Fibroblast of lung (primary cell): ENCODE measurements around the gene WBP2.

Source experiments
- CTCF ChIP-seq, 2 donors: IDR thresholded peaks in 1 of 2; conservative IDR thresholded peaks in 1 of 2; 1 replicate in 1 of 2; 2 replicates in 1 of 2; pipeline ENCODE4 v1.5.1; 2011 to 2012; ENCODE audit warnings: low read length in 2 of 2, control low read depth in 1 of 2, inconsistent platforms in 1 of 2, low read depth in 1 of 2, mild to moderate bottlenecking in 1 of 2
- EZH2 ChIP-seq: IDR thresholded peaks from 2 replicates; pipeline ENCODE4 v1.5.1; 2012; ENCODE audit warnings: low read length, control low read depth, mild to moderate bottlenecking; ENCODE audit errors: missing control alignments

DNA sequence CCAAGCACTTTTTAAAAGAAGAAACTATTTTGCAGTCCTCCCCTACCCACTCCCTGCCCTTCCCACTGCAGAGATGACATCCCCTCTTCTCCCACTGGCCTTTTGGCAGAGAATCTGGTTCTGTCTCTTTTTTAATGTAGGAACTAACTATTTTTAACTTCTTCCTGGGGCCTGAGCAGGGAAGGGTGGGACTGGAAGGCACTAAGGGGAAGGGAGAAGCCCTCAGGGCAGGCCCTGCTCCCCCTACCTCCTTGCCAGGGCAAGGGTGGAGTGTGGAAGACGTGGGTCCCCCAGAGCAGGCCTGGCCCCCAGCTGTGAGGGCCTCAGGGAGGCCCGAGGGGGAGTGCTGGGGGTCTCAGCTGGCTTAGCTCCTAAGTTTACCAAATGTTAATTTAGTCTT lies 30.5 kb downstream of the WBP2 start:
- TF ChIP-seq CTCF (conservative IDR thresholded peaks at IDR 0.05 in 1 of 2, IDR thresholded peaks at IDR 0.05 in 1 of 2; ENCODE audit: low read depth in 1 of 2, low read length in 2 of 2) (no peak), EZH2 (no peak)
